Activated T-cell treated with anti-CD3 and anti-CD28 coated beads, Interleukin-2, amount 50 U/mL, for 24 hours (primary cell): ENCODE data around the gene GPR89B.
"Not testable (repeated sequence)": the region's sequence is repeated elsewhere in the genome, so short reads cannot be mapped to it uniquely, and the experiment has no call there.

Source experiments
- DNase-seq: peaks from one replicate; pipeline ENCODE4 v3.0.0-alpha.2; 2020
- H3K27ac Mint-ChIP-seq: 2 replicates; pipeline ENCODE4 v1.8.0; 2020; ENCODE audit warnings: mild to moderate bottlenecking, mixed read lengths
- H3K27me3 Mint-ChIP-seq: 2 replicates; pipeline ENCODE4 v1.8.0; 2020; ENCODE audit warnings: mixed read lengths
- H3K36me3 Mint-ChIP-seq: 2 replicates; pipeline ENCODE4 v1.8.0; 2020; ENCODE audit warnings: low read depth, mixed read lengths
- H3K4me1 Mint-ChIP-seq: 2 replicates; pipeline ENCODE4 v1.8.0; 2020; ENCODE audit warnings: low read depth, mixed read lengths
- H3K4me3 Mint-ChIP-seq: 2 replicates; pipeline ENCODE4 v1.8.0; 2020; ENCODE audit warnings: mild to moderate bottlenecking, moderate library complexity, mixed read lengths
- H3K9me3 Mint-ChIP-seq: 2 replicates; pipeline ENCODE4 v1.8.0; 2020; ENCODE audit warnings: mixed read lengths

The GPR89B gene

DNA sequence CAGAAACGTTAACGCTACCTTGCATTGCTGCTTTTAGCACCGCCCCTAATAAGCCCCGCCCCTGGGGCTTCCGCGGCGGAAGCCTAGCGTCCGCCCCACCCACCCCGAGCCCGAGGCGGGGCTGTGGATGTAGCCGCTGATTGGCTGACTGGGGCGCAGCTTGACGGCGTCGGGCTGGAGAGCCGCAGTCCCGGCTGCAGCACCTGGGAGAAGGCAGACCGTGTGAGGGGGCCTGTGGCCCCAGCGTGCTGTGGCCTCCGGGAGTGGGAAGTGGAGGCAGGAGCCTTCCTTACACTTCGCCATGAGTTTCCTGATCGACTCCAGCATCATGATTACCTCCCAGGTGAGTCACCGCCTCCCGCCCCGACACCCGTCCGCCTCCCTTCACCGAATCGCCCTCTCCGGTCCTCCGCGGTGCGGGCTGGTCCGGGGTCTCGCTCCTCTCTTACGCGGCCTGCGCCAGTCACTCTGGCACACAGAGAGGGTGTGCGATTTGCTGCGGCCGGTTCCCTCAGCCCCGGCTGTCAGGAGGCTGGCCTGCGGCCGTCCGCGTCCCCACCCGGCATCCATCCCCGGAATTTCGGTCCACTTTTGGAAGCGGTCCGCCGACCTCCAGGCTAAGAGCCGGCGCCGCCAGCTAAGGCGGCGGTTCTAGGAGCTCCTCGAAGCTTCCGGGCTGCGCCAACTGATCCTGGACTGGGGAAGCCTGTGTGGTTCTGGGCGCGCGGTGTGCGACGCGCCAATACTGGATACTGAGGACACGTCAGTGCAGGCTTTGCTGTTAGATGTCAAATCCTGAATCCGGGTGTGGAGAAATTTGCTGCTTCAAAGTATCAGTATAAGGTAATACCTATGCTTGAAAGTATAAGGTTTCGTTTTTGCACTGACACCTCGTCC is at the start of gene GPR89B:
TSS of gene GPR89B (plus strand) at position 185 of the 897 bp plus-strand sequence. CDS start at position 302, 117 bp downstream.
- not testable (repeated sequence) for H3K27me3 Mint-ChIP-seq, H3K9me3 Mint-ChIP-seq, H3K36me3 Mint-ChIP-seq
- DNase-seq, result peak; percentile 95
- Mint-ChIP-seq H3K4me1 (peaks cover 36% of the 10 kb centered on the region), H3K4me3 (peak within 1 kb of the TSS; percentile 83), H3K27ac (peak within 1 kb of the TSS; percentile 87)

- Mint-ChIP-seq H3K27ac (no peak overlapping the region), H3K27me3 (peaks cover 22% of the 10 kb centered on the region), H3K36me3 (no peaks in the 10 kb centered on the region), H3K4me1 (no peaks in the 10 kb centered on the region), H3K9me3 (peaks cover 9% of the 10 kb centered on the region), H3K4me3 (no peak overlapping the region)
- DNase-seq, result no peak
Measured at GRCh38 chr1:147879911-147880310, 48.3 kb upstream of the GPR89B start.

DNA sequence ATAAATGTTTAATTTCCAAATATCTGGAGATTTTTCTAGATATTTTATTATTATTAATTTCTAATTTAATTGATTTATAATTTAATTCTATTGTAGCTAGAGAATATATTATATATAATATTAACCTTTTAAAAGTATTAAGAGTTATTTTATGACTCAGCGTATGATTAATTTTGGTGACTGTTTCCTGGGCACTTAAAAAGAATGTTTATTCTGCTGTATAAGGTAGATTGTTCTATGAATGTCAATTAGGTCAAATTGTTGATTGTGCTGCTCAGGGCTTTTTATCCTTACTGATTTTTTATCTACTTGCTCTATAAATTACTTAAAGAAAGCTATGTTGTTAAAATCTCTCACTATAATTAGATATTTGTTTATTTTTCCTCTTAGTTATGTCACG is 45.7 kb upstream of the GPR89B start:
- Mint-ChIP-seq H3K4me3 (no peak overlapping the region), H3K9me3 (peaks cover 9% of the 10 kb centered on the region), H3K36me3 (no peaks in the 10 kb centered on the region), H3K27me3 (peaks cover 10% of the 10 kb centered on the region), H3K4me1 (no peaks in the 10 kb centered on the region), H3K27ac (no peak overlapping the region)
- DNase-seq, result no peak

- H3K9me3 Mint-ChIP-seq, result no peaks in the 10 kb centered on the region
- H3K4me3 Mint-ChIP-seq, result no peak overlapping the region
- peak; percentile 78 for DNase-seq
- H3K36me3 Mint-ChIP-seq, result no peaks in the 10 kb centered on the region
- no peaks in the 10 kb centered on the region for H3K4me1 Mint-ChIP-seq
- H3K27ac Mint-ChIP-seq, result no peak overlapping the region
- H3K27me3 Mint-ChIP-seq, result no peaks in the 10 kb centered on the region
Measured at GRCh38 chr1:147890177-147890790, 37.9 kb upstream of the GPR89B start.

DNA sequence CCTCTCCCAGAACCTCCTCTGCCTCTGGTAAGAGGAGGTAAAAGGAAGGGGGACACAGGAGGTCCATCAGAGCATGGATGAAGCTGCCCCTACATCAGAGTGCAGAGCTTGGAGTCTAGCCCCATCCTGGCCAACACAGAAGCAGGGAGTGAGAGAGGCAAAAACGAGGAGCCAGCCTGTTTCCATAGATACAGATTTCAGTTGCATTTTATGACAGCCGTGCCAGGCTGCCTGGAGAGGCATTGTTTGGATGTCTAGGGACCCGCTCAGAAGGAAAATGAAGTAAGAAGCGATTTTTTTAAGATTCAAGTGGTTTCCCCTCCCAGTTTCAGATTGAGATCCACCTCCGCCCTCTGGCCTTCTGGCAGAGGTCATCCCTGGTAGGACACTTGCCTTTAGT is 37.1 kb upstream of the GPR89B start:
- Mint-ChIP-seq H3K4me3 (no peak overlapping the region), H3K27ac (no peak overlapping the region), H3K27me3 (no peaks in the 10 kb centered on the region), H3K9me3 (no peaks in the 10 kb centered on the region), H3K4me1 (no peaks in the 10 kb centered on the region), H3K36me3 (no peaks in the 10 kb centered on the region)
- no peak for DNase-seq

DNA sequence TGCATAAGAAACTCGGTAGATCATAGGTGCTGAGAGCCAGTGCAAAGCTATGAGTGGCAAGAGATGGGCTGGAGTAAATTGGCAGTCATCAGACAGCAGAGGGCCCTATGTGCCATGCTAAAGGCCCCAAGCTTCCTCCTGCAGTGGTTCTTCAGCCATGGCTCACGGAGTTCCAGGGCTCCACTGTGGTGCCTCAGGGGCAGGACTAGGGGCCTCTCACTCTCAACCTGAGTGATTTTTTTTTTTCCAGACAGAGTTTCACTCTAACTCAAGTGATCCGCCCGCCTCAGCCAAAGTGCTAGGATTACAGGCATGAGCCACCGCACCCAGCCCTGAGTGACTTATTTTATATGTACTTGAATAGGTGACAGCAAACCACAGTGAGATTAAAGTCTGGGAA is 36.0 kb upstream of the GPR89B start:
- no peak overlapping the region for H3K4me3 Mint-ChIP-seq
- no peak overlapping the region for H3K27ac Mint-ChIP-seq
- H3K4me1 Mint-ChIP-seq, result no peaks in the 10 kb centered on the region
- no peaks in the 10 kb centered on the region for H3K27me3 Mint-ChIP-seq
- no peaks in the 10 kb centered on the region for H3K36me3 Mint-ChIP-seq
- H3K9me3 Mint-ChIP-seq, result no peaks in the 10 kb centered on the region
- no peak for DNase-seq

DNA sequence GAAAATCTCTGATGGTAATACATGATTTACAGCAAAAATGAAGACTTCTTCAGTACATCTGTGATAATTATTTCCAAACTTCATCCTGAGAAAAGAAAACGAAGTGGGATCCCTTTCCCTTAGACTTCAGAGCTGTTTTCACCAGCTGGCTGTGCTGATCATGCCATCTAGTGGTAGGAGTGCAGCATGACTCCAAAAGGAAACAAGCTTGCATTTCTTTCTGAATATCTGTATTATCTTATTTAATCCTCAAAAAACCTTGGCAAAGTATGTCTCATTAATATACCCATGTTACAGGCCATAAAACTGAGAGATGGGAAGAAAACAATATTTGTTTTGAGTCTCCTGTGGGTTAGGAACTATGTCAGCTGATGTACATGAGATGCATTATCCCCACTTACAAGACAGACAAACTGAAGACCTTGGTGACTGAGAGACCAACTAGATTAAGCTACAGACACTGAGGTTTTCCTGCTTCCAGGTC is 35.4 kb upstream of the GPR89B start:
- Mint-ChIP-seq H3K36me3 (no peaks in the 10 kb centered on the region), H3K27me3 (no peaks in the 10 kb centered on the region), H3K4me3 (no peak overlapping the region), H3K27ac (no peak overlapping the region), H3K4me1 (no peaks in the 10 kb centered on the region), H3K9me3 (no peaks in the 10 kb centered on the region)
- DNase-seq, result no peak

DNA sequence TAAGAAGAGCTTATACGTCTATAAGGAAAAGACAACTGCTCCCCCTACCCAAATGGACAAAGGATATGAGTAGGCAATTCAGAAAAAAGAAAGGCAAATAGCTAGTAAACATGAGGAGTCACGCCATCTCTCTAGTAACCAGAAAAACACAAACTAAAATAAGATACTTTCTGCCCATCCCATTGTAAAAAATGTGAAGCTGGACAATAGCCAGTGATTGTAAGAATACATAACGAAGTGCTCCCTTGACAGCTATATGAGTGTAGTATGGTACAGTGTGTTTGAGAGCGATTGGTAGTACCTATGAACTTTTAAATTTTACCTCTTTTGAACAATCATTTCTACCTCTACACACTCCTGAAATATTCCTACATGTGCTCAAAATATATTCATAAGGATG is 33.1 kb upstream of the GPR89B start:
- DNase-seq, result no peak
- Mint-ChIP-seq H3K27ac (no peak overlapping the region), H3K9me3 (no peaks in the 10 kb centered on the region)

DNA sequence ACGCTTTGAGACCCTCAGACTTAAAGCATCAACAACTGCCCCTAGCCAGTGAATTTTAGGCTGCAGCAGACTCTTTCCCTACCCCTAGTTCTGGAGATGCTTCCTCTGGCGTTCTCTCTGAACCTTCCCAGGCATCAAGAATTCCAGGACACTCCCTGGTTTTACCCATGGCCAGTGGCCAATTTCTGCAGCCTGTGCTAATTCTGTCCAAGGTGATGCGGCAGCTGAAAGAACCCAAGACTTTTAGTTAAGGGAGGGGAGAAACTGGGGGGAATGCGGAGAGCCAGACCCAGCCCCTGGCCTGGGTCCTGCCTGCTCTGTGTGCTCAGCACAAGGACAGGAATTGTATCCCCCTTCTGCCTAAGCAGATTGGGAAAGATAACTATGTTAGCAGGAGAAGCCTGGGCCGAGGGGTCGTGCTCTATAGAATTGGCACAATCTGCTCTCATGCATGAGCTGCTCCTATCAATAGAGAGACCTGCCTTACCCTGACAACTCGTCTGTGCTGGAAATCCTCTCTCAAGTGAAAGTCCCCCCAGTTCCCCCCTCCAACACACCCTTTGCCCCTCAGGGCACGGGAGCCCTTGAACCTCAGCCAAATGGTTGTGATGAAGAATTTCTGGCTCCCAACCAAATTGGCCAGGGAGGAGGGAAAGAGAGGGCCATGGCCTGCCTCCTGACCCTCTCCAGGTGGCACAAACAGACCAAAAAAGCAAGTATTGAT is 31.0 kb upstream of the GPR89B start:
- DNase-seq, result no peak
- H3K27me3 Mint-ChIP-seq, result no peaks in the 10 kb centered on the region
- no peaks in the 10 kb centered on the region for H3K36me3 Mint-ChIP-seq
- H3K4me3 Mint-ChIP-seq, result no peak overlapping the region
- H3K9me3 Mint-ChIP-seq, result no peaks in the 10 kb centered on the region
- no peak overlapping the region for H3K27ac Mint-ChIP-seq
- no peaks in the 10 kb centered on the region for H3K4me1 Mint-ChIP-seq

More for the DNA sequence above, 33.1 kb upstream of the GPR89B start:
- Mint-ChIP-seq H3K4me1 (no peaks in the 10 kb centered on the region), H3K4me3 (no peak overlapping the region), H3K27me3 (no peaks in the 10 kb centered on the region), H3K36me3 (no peaks in the 10 kb centered on the region)

GRCh38 chr1:147897789-147898188 is 30.4 kb upstream of the GPR89B start:
- H3K4me1 Mint-ChIP-seq, result no peaks in the 10 kb centered on the region
- no peaks in the 10 kb centered on the region for H3K9me3 Mint-ChIP-seq
- H3K27ac Mint-ChIP-seq, result no peak overlapping the region
- H3K36me3 Mint-ChIP-seq, result no peaks in the 10 kb centered on the region
- no peak for DNase-seq
- no peak overlapping the region for H3K4me3 Mint-ChIP-seq
- no peaks in the 10 kb centered on the region for H3K27me3 Mint-ChIP-seq

DNA sequence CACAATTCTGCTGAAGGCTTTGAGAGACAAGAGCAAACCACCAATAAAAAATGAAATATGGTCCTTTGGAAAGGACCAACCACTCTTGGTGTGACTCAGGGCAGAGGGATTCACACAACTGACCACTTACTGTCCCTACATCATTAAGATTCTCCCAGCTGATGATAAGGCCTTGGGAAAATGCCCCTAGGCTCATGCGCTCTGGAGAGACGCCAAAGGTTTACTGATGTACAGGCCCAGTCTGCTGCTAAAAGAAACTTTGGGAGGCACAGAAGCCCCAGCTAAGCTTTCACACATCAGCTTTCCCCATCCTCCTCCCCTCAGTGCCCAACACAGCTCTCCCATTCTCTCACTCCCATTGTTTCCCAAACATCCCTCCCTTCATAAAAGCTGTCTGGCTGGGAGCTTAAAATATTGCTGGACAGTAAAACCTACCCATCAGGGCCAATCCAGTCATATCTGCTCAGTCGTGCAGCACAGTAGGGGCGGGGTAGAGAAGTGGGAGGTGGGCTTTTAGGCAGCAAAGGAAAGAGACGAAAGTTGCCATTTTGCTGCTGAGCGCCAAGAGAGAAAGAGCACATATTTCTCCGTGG is 25.9 kb upstream of the GPR89B start, which contains the start of gene GJA8:
TSS of gene GJA8 (plus strand) at position 543 of the 593 bp plus-strand sequence. CDS start 5,161 bp downstream, outside the sequence.
- Mint-ChIP-seq H3K4me3 (no peak within 1 kb of the TSS), H3K27me3 (no peaks in the 10 kb centered on the region), H3K27ac (no peak within 1 kb of the TSS), H3K4me1 (peaks cover 9% of the 10 kb centered on the region), H3K36me3 (no peaks in the 10 kb centered on the region), H3K9me3 (no peaks in the 10 kb centered on the region)
- DNase-seq, result no peak

DNA sequence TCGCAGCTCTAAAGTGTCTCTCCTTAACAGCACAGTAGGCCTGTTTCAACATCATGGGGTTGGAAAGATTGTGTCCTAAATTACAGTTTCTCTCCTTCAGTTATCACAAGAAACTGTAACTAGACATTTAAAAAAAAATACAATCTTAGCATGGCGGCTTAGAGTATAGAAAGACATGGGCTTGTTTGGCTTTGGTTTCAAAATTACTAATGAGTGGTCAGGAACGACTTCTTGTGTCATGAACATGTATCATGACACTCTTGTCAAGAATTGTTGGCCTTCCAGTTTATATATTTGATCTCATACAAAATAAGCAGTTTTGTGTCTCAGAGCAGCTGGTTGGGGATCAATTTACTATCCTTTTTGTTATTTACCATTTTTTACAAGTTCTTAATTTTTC is 23.5 kb upstream of the GPR89B start:
- peaks cover 11% of the 10 kb centered on the region for H3K27me3 Mint-ChIP-seq

GRCh38 chr1:147907786-147908509 is 20.3 kb upstream of the GPR89B start:
- Mint-ChIP-seq H3K36me3 (no peaks in the 10 kb centered on the region), H3K4me1 (peaks cover 9% of the 10 kb centered on the region), H3K27me3 (peaks cover 11% of the 10 kb centered on the region), H3K27ac (no peak overlapping the region), H3K9me3 (no peaks in the 10 kb centered on the region), H3K4me3 (no peak overlapping the region)
- DNase-seq, result no peak

More for the DNA sequence above, 23.5 kb upstream of the GPR89B start:
- no peaks in the 10 kb centered on the region for H3K9me3 Mint-ChIP-seq
- no peak for DNase-seq
- no peaks in the 10 kb centered on the region for H3K36me3 Mint-ChIP-seq
- H3K27ac Mint-ChIP-seq, result no peak overlapping the region
- H3K4me1 Mint-ChIP-seq, result peaks cover 9% of the 10 kb centered on the region
- H3K4me3 Mint-ChIP-seq, result no peak overlapping the region

GRCh38 chr1:147912553-147912952 is 15.7 kb upstream of the GPR89B start:
- Mint-ChIP-seq H3K9me3 (no peaks in the 10 kb centered on the region), H3K4me3 (no peak overlapping the region), H3K4me1 (no peaks in the 10 kb centered on the region), H3K36me3 (no peaks in the 10 kb centered on the region), H3K27me3 (peaks cover 27% of the 10 kb centered on the region), H3K27ac (no peak overlapping the region)
- DNase-seq, result no peak
